ENCODE measurements around the gene MAD1L1. TPM values are rescaled to one million over a fixed set of nuclear protein-coding genes. Genes with fewer than 3 reads are reported as not detected.

Gene MAD1L1
- total RNA-seq, 1 experiment from 2014 or later: 46.7 TPM

DNA sequence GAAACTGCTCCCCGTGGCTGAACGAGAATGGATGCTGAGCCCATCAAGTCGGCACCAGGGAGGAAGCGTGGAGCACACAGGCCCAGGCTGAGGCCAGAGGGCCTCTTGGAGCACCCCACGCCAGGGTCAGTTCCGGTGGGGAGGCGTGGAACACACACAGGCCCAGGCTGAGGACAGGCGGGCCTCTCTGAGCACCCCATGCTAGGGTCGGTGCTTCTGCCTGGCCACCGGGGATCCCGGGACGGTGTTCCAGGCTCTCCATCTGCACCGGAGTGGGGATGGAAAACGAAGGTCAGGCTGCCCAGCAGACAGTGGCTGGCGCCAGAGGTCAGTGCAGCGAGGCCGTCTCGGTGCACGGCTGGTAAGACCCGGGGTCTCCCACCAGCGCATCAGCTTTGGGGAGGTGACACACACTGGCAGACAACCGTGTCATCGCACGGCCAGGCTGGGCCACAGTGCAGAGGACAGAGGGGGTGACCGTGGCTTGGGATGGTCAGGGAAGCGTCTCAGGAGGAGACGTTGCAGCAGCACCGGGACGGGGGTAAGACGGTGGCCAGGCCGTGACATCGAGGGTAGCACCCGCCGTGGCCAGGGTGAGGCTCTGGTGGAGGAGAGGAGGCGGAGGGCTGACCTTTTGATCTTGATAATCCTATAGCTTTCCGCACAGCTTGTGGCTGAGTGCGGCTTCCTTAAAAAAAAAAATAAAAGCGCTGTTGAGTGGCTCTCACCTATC lies 358.7 kb downstream of the MAD1L1 start:
- Histone ChIP-seq H3K9me3 (ENCODE audit: low read depth, low read length, poor library complexity, severe bottlenecking) (no peaks in the 10 kb centered on the region), H3K27me3 (replicated peaks; ENCODE audit: insufficient read depth, low read depth, low read length, poor library complexity) (no peaks in the 10 kb centered on the region), H3K27ac (ENCODE audit: low read depth, low read length, poor library complexity, severe bottlenecking) (no peak overlapping the region), H3K4me3 (ENCODE audit: low read depth, low read length, poor library complexity, severe bottlenecking) (no peak overlapping the region), H3K36me3 (ENCODE audit: insufficient read depth, low read length, poor library complexity, severe bottlenecking) (no peaks in the 10 kb centered on the region), H3K4me1 (ENCODE audit: insufficient read depth, low read length, poor library complexity, severe bottlenecking) (peaks cover 15% of the 10 kb centered on the region)
- ChIA-PET CTCF (no interaction called here), POLR2A (ENCODE audit: low non-redundant PET) (no interaction called here)
- no TSS peak for BruUV-seq (replicated peaks)
- no peak for DNase-seq (ENCODE audit: low spot score)
- TF ChIP-seq, protein P1, sequence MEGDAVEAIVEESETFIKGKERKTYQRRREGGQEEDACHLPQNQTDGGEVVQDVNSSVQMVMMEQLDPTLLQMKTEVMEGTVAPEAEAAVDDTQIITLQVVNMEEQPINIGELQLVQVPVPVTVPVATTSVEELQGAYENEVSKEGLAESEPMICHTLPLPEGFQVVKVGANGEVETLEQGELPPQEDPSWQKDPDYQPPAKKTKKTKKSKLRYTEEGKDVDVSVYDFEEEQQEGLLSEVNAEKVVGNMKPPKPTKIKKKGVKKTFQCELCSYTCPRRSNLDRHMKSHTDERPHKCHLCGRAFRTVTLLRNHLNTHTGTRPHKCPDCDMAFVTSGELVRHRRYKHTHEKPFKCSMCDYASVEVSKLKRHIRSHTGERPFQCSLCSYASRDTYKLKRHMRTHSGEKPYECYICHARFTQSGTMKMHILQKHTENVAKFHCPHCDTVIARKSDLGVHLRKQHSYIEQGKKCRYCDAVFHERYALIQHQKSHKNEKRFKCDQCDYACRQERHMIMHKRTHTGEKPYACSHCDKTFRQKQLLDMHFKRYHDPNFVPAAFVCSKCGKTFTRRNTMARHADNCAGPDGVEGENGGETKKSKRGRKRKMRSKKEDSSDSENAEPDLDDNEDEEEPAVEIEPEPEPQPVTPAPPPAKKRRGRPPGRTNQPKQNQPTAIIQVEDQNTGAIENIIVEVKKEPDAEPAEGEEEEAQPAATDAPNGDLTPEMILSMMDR (conservative IDR thresholded peaks at IDR 0.05; ENCODE audit: low read depth, low read length): no peak
- TF ChIP-seq EZH2 (IDR thresholded peaks at IDR 0.05; ENCODE audit: borderline replicate concordance, low read depth, low read length, poor library complexity, severe bottlenecking): no peak
- intact Hi-C loops (cut with micrococcal nuclease; ENCODE audit: unreplicated experiment): no loop called here

DNA sequence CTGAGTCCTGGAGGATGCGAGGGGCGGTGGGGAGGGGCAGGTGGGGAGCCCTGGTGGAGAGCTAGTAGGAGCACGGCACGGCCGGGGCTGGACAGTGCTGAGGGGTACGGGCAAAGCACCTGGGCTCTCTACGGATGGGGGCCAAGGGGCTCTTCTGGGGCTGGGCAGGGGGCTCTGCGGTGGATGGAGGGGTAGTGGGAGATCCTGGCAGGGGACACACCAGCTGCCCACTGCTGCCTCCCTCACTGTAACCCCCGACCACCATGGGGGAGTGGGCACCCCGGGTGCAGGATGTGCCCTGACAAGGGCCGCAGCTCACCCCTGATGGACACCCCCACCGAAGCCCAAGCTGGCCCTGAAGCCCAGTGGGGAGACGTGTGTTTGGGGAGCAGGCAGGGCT lies 359.3 kb downstream of the MAD1L1 start:
- DNase-seq (ENCODE audit: low spot score): no peak
- POLR2A ChIA-PET (ENCODE audit: low non-redundant PET): no interaction called here
- Histone ChIP-seq H3K4me1 (ENCODE audit: insufficient read depth, low read length, poor library complexity, severe bottlenecking) (peaks cover 15% of the 10 kb centered on the region), H3K36me3 (ENCODE audit: insufficient read depth, low read length, poor library complexity, severe bottlenecking) (no peaks in the 10 kb centered on the region), H3K4me3 (ENCODE audit: low read depth, low read length, poor library complexity, severe bottlenecking) (no peak overlapping the region), H3K27ac (ENCODE audit: low read depth, low read length, poor library complexity, severe bottlenecking) (no peak overlapping the region), H3K9me3 (ENCODE audit: low read depth, low read length, poor library complexity, severe bottlenecking) (no peaks in the 10 kb centered on the region), H3K27me3 (replicated peaks; ENCODE audit: insufficient read depth, low read depth, low read length, poor library complexity) (no peaks in the 10 kb centered on the region)
- intact Hi-C loops (cut with micrococcal nuclease; ENCODE audit: unreplicated experiment): no loop called here
- TF ChIP-seq, protein P1 (conservative IDR thresholded peaks at IDR 0.05; ENCODE audit: low read depth, low read length): no peak
- TF ChIP-seq EZH2 (IDR thresholded peaks at IDR 0.05; ENCODE audit: borderline replicate concordance, low read depth, low read length, poor library complexity, severe bottlenecking): no peak
- BruUV-seq (replicated peaks): no TSS peak
- CTCF ChIA-PET: no interaction called here

DNA sequence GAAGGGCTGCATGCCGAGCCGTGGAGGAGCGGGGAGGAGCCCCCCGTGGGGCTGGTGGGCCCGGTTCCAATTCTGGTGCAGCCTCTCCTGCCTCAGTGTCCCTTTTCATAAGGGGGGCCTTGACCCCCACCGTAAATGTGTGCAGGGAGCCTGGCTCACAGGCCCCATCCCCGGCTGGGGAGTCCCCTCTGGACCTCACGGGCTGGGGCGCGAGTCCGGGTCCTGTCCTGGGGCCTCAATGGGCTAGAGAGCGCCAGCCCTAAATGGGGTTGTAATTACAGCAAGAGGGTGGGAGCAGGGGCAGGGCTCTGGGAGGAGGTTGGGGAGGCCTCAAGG lies 359.7 kb downstream of the MAD1L1 start:
- TF ChIP-seq, protein P1 (conservative IDR thresholded peaks at IDR 0.05; ENCODE audit: low read depth, low read length): no peak
- TF ChIP-seq EZH2 (IDR thresholded peaks at IDR 0.05; ENCODE audit: borderline replicate concordance, low read depth, low read length, poor library complexity, severe bottlenecking): no peak
- Histone ChIP-seq H3K4me3 (ENCODE audit: low read depth, low read length, poor library complexity, severe bottlenecking) (no peak overlapping the region), H3K36me3 (ENCODE audit: insufficient read depth, low read length, poor library complexity, severe bottlenecking) (no peaks in the 10 kb centered on the region), H3K9me3 (ENCODE audit: low read depth, low read length, poor library complexity, severe bottlenecking) (no peaks in the 10 kb centered on the region), H3K27me3 (replicated peaks; ENCODE audit: insufficient read depth, low read depth, low read length, poor library complexity) (no peaks in the 10 kb centered on the region), H3K27ac (ENCODE audit: low read depth, low read length, poor library complexity, severe bottlenecking) (no peak overlapping the region), H3K4me1 (ENCODE audit: insufficient read depth, low read length, poor library complexity, severe bottlenecking) (peaks cover 15% of the 10 kb centered on the region)
- intact Hi-C loops (cut with micrococcal nuclease; ENCODE audit: unreplicated experiment): no loop called here
- ChIA-PET POLR2A (ENCODE audit: low non-redundant PET) (no interaction called here), CTCF (no interaction called here)
- BruUV-seq (replicated peaks): no TSS peak
- no peak for DNase-seq (ENCODE audit: low spot score)
